ENCODE measurements around the gene MAP2K7.
A peak's percentile ranks its signal among the peaks of the same experiment; 100 is the strongest.

MAP2K7 gene

DNA sequence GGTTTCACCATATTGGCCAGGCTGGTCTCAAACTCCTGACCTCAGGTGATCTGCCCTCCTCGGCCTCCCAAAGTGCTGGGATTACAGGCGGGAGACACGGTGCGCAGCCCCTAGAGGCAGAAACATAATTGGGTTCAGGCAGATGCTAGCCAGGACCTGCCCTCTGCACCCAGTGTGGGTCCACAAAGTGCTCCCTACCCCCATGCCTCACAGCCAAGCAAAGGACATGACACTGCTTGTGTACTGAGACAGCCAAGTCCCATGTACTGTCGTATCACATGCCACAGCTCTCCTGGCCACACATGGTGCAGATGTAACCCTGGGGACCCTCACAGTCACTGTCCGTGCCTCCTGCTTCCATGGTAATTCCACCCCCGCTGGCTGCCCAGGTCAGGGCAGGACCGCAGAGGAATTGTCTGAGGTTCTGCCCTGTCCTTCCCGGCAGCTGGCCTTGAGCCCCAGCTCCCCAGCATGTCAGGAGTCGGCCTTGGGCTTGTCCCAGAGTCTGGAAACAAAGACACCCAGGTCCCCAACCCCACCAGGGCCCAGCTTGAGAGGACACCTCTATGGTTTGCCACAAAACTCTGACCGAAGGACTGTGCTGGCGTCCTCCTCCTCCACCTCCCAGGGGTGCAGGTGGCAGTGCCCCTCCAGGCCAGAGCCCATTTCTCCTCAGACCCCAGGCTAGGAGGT is 37.1 kb upstream of the MAP2K7 start:
- DNase-seq (ENCODE audit: low read depth, low spot score): no peak
- no peak overlapping the region for H3K27ac ChIP-seq

DNA sequence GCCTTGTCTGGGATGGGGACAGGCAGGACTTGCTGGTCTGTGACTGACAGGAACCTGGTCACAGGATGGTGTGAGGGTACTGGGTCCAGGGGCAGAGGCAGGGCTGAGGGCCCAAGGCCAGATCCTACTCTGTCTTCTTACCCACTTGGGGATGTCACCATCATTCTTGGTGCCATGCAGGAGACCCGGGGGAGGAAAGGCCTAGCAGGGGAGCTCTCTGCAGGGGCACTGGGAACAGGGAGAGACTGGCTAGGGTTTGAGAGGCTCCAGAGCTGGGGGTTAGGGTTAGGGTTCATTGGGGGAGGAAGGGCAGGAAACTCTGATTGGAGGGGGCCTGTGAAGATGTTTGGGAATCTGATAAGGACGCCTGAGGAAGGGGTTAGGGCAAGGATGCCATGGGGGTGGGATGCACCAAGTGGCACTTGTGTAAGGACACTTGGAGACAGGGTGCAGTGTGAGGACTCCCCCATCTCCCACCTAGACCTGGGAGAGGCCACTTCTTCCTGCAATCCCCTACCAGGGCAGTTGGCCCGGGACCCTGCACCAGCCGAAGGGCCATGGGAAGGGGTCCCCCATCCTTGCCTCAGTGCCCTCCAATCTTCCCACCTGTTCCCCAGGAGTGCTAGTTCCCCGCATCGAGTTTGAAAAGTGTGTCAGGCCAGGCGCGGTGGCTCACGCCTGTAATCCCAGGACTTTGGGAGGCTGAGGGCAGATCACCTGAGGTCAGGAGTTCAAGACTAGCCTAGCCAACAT is 36.4 kb upstream of the MAP2K7 start:
- no peak overlapping the region for H3K27ac ChIP-seq
- DNase-seq (ENCODE audit: low read depth, low spot score): no peak

- H3K27ac ChIP-seq: no peak overlapping the region
- no peak for DNase-seq (ENCODE audit: low read depth, low spot score)
These were observed 35.4 kb upstream of the MAP2K7 start for GRCh38 chr19:7868326-7868670.

DNA sequence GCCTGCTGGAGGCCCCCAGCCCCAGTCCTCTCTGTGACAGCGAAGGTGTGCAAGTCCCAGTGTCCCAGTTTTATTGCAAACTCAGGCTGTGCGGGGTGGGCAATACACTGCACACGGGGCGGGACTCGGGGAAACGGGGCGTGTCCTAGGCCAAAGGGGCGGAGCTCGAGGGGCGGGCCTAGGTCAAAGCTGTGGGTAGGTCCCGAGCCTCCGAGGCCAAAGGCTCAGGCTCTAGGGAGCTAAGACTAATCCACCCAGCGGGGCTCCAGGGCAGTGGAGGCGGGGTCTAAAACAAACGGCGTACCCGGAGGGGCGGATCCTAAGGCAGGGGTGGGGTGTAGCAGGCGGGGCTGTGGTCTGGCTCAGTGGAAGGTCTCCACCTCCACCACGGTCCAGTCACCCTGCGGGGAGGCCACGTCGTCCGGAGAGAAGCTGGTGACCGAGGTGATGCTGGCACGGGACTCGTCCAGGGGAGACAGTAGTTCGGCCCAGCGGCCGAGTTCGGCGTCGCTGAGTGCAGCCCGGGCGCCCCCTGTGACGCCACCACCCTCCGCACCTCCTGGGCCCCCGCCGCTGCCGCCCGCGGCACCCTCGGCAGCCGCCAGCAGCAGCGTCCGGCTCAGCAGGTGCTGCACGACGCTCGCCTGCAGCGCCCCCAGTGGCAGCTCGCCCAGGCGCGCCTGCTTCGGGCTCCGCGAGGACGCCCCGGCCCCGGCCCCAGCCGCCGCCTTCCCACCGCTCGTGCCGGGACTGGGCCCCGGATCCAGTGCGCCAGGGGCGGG is 34.8 kb upstream of the MAP2K7 start:
- no peak for DNase-seq (ENCODE audit: low read depth, low spot score)
- peak overlapping the region; percentile 23 for H3K27ac ChIP-seq

- DNase-seq (ENCODE audit: low read depth, low spot score): no peak
- peak overlapping the region; percentile 23 for H3K27ac ChIP-seq
These were observed 34.2 kb upstream of the MAP2K7 start for GRCh38 chr19:7869453-7869909.

GRCh38 chr19:7869910-7870511 is 33.7 kb upstream of the MAP2K7 start:
- H3K27ac ChIP-seq: peak overlapping the region; percentile 23
- DNase-seq (ENCODE audit: low read depth, low spot score): no peak

- no peak for DNase-seq (ENCODE audit: low read depth, low spot score)
- H3K27ac ChIP-seq: peak overlapping the region; percentile 66
These were observed 32.9 kb upstream of the MAP2K7 start for GRCh38 chr19:7870571-7871436.

DNA sequence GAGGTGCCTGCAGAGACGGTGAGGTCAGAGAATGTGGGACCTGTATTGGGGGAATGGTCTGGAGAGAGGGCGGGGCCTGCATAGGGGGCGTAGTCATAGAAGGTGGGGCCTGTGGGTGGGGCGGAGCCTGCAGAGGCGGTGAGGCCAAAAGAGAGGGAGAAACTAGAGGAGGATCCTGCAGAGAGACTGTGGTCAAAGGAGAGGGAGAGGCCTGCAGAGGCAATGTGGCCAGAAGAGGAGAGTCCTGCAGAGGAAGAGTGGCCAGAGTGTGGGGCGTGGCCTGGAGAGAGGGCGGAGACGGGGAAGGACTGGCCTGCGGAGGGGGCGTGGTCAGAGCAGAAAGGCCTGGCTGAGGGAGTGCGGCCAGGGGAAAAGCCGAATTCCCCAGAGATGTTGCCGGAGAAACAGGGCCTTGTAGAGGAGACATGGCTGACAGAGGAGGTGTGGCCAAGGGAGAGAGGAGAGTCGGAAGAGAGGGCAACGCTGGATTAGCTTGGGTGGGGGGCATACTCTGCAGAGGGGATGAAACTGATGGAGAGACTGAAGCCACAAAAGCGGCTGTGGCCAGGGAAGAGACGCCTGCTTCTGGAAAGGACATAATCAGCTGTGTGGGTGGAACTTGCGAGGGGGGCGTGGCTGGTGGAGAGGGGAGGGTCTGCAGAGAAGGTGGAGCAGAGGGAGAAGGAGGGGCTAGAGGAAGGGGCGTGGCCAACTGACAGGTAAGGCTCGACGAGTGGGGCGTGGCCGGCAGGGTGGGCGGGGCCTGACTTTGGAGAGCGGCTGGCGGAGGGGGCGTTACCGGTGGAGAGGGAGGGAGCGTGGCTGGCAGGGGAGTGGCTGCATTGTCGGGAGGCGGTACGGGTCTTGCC is 32.0 kb upstream of the MAP2K7 start:
- DNase-seq (ENCODE audit: low read depth, low spot score): no peak
- peak overlapping the region; percentile 66 for H3K27ac ChIP-seq

GRCh38 chr19:7872306-7873204 is 31.1 kb upstream of the MAP2K7 start:
- DNase-seq (ENCODE audit: low read depth, low spot score): no peak
- no peak overlapping the region for H3K27ac ChIP-seq

DNA sequence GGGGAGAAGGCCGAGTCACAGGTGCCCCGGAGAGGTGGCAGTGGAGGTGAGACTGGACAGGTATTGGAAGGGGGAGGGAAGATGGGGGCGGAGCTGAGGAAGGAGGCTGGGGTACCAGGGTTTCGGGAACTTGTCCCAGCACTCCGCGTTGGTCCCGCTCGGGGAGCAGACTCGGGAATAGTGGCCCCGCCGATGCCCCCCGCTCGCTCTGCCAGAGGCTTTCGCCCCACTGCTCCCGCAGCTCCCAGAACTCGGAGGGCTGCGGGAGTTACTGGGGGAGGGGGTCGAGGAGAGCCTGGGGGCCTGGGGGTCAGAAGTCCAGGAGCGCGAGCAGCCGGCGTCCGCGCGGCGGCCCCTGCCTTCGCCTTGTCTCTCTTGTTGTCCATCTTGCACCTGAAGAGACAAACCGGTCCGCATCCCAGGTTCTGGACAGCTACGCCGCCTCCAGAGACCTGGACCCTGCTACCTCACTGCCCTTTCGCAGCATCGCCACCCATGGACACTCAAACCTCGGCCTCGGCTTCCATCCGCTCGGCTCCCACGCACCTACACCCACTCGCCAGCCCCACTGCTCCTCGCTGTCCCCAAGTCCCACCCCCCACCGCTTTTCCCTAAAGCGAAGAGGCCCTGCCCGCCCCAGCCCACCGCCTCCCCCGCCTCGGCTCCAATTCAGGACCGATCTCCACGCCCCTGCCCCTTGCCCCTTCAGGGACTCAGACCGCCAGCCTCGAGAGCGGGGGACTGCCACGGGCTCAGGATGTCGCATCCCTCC is 30.2 kb upstream of the MAP2K7 start:
- DNase-seq (ENCODE audit: low read depth, low spot score): no peak
- no peak overlapping the region for H3K27ac ChIP-seq

DNA sequence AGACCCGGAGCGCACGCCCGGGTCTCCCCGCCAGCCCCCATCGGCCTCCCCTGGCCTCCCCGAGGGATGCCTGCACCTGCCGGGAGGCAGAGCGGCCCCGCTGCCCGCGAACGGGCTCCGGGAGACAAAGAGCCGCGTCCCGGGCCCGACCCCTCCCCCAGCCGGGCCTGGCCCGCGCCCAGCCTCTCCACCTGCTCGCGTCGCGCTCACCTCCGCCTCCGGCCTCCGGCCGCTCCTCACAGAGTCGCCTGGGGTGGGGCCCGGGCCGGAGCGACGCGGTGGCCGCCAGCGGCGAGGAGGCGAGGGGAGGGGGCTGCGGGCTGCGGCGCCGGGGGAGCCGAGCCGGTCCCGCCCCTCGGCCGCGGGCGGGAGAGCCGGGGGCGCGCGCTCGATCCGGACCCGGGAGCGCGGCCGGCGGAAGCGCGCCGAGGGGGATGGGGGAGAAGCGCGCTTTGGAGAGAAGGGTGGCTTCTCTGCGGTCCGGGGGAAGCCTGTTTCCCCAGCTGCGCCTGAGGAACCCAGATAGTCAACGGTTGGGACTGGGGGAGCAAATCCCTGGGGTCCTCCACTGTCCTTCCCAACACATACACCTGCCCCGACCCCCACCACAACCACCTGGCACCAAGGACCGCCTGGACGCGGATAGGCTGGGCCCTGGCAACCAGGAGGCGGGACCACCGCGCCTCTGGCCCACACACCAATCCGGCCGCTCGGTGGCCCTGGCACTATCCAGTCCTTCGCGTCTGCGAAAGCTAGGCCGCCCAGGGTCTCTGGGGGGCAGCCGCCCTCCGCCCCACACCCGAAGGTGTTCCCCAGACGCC is 29.4 kb upstream of the MAP2K7 start, which contains the start of gene PRR36:
Gene PRR36 (minus strand): TSS at position 315 of the 821 bp plus-strand sequence. CDS start 701 bp downstream, outside the sequence.
- DNase-seq (ENCODE audit: low read depth, low spot score): no peak
- H3K27ac ChIP-seq: no peak within 1 kb of the TSS

DNA sequence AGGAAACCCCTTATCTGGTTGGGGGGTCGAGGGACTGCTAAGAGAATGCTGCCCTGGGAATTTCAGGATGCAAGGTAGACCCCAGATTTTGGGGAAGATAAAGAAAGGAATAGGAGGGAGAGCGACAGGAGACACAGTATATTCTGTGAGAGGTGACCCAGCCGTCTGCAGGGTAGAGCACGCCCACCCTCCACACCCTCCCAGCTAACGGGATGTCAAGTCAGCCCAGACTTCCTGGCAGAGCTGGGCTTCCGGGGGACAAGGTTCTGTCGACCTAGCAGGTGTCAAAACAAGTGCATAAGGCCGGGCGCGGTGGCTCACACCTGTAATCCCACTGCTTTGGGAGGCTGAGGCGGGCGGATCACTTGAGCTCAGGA is 28.8 kb upstream of the MAP2K7 start:
- H3K27ac ChIP-seq: no peak overlapping the region

GRCh38 chr19:7877249-7877836 is 26.3 kb upstream of the MAP2K7 start:
- H3K27ac ChIP-seq: no peak overlapping the region
- DNase-seq (ENCODE audit: low read depth, low spot score): no peak

More for the DNA sequence above, 28.8 kb upstream of the MAP2K7 start:
- no peak for DNase-seq (ENCODE audit: low read depth, low spot score)

DNA sequence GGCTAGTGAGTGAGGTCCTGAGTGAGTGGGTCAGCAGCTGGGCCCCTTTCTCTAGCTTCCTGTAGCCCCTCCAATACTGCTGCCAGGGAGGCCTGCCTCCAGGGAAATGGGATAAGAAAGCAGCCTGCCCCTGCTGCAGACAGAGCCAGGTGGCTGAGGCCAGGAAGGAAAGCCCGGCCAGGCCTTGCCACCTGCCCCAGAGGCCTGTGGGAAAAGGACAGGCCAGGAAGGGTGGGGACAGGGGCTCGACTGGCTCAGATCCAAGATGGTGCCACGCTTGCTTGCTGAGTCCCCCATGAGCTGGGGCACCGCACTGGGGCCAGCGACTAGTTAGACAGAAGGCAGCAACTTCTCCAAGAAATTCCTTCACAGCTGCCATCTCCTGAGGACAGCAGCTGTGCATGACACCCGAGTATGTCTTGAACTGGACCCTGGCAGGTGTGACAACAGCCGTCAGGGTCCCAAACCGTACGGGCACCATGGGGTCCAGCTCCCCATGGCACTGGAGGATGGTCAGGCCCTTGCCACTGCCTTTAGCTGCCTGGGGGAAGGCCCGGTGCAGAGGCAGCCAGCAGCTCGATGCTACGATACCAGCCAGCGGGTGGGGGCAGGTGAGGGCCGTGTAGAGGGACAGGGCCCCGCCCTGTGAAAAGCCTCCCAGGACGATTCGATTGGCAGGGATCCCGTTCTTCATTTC is 24.4 kb upstream of the MAP2K7 start:
- H3K27ac ChIP-seq: no peak overlapping the region
- no peak for DNase-seq (ENCODE audit: low read depth, low spot score)

DNA sequence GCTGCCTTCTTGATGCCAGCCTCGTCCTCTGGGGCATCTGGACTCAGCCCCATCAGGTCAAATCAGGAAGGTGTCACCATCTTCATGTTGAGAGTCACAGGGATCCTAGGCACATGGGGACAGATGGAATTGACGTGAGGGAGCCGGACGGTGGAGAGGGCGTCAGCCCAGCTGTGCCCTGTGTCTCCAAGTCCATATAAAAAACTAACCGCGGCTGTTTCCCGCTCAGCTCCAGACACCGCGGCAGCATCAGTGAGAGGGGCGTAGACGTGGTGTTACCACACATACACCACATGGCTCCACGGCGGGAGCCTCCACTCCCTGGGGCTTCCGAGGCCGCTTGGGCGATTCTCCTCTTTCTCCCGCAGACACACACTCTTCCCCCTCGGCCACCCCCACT is 23.8 kb upstream of the MAP2K7 start:
- no peak for DNase-seq (ENCODE audit: low read depth, low spot score)
- no peak overlapping the region for H3K27ac ChIP-seq

Data from epithelial cell of prostate (primary cell).